GM10266 (cell line): ENCODE results near the gene TRIM28.

ENCODE experiments used
- DNase-seq: peaks from one replicate; pipeline ENCODE4 v3.0.0; 2012; ENCODE audit errors: extremely low spot score
- TF ChIP-seq, protein P1 (sequence below): IDR thresholded peaks from 2 replicates; pipeline ENCODE4 v1.5.1; 2012; ENCODE audit warnings: mild to moderate bottlenecking, low read depth; ENCODE audit not compliant: control insufficient read depth, insufficient read depth; ENCODE audit errors: missing control alignments

The TRIM28 gene

DNA sequence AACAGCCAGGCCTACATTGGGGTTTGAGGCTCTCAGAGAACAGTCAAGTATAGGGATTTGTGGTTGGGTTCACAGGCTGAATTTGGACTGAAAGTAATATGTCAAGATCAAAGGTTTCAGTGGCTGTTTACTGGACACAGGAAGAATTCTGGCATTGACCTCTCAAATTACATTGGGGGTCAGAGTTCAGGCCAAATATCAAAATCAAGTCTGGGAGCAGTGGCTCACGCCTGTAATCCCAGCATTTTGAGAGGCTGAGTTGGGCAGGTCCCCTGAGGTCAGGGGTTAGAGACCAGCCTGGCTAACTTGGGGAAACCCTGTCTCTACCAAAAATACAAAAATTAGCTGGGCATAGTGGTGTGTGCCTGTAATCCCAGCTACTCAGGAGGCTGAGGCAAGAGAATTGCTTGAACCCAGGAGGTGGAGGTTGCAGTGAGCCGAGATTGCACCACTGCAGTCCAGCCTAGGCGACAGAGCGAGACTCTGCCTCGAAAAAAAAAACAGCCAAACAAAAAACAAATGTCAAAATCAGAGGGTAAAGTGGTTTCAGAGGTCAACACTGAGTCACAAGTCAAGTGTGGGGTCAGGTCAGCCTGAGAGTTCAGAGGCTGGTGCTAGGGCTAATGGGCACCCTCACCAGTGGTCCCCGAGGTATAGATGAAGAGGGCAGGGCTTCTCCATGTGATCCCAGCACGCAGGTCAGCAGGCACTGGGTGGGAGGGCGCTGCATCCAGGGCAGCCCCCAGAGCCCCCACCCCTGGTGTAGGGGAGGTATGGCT, 33.6 kb upstream of the TRIM28 start:
- TF ChIP-seq, protein P1, sequence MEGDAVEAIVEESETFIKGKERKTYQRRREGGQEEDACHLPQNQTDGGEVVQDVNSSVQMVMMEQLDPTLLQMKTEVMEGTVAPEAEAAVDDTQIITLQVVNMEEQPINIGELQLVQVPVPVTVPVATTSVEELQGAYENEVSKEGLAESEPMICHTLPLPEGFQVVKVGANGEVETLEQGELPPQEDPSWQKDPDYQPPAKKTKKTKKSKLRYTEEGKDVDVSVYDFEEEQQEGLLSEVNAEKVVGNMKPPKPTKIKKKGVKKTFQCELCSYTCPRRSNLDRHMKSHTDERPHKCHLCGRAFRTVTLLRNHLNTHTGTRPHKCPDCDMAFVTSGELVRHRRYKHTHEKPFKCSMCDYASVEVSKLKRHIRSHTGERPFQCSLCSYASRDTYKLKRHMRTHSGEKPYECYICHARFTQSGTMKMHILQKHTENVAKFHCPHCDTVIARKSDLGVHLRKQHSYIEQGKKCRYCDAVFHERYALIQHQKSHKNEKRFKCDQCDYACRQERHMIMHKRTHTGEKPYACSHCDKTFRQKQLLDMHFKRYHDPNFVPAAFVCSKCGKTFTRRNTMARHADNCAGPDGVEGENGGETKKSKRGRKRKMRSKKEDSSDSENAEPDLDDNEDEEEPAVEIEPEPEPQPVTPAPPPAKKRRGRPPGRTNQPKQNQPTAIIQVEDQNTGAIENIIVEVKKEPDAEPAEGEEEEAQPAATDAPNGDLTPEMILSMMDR: no peak

DNA sequence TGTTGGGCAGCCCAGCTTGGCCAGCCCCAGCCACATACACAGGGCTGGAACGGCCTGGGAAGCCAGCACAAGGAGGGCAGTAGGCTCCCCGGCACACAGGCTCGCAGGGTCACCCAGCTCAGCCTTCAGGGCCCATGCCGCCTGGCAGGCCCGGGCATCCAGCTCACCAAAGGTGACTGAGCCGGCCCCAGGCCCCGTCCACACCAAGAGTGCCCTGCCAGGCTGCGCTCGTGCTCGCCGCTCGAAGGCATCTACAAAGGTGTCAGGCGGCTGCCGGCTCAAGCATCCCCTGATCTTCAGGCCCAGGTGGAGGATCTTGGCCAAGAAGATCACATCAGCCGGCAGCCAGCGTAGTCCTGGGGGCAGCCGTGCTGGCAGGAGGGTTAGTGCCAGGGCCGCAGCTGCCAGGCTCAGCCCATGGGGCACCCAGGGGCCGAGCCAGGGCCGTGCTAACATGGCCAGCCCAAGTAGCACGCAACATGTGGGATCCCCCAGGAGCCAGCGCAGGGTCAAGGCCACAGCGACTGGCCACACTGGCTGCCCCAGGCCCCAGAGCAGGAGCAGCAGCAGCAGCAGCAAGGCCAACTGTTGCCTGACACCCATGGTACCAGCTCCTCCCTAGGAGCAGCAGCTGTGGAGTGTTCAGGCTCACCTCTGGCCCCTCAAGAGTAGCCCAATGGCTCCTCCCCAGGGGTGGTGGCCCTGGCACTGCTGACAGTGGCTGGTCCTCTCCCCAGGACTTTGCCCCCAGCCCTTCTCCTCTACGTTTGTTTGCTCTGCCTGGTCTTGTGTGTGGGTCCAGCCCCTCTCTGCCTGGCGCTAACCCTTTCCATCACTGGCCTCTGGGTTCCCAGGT, 32.3 kb upstream of the TRIM28 start, which contains the start of gene SLC27A5:
Gene SLC27A5, minus strand, starts transcription at position 640 of the 856 bp plus-strand sequence. Its CDS starts 37 bp downstream, at position 603.
- DNase-seq: no peak
- TF ChIP-seq, protein P1: no peak

More for the DNA sequence above, 33.6 kb upstream of the TRIM28 start:
- no peak for DNase-seq

DNA sequence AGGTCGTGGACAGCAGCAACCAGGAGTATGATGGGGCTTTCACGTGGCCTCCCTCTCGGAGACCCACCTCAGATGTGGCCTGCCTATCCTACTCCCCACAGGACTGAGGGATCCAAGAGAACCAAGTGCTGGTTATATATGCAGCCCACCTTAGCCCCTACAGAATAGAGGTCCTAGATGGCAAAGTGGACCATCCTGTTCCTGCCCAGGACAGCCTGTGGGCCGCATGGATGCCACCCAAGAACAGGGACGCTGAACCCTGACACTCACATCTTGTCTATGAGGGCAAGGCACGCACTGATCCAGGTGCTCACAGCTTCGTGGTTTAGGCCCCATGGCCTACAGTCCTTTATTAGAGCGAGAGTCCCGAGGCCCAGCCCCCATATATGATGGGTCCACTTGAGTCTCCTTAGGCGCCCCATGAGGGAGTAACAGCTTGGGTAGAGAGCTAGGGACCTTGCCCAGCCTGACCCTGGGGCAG, 30.6 kb upstream of the TRIM28 start:
- no peak for DNase-seq
- TF ChIP-seq, protein P1: no peak

DNA sequence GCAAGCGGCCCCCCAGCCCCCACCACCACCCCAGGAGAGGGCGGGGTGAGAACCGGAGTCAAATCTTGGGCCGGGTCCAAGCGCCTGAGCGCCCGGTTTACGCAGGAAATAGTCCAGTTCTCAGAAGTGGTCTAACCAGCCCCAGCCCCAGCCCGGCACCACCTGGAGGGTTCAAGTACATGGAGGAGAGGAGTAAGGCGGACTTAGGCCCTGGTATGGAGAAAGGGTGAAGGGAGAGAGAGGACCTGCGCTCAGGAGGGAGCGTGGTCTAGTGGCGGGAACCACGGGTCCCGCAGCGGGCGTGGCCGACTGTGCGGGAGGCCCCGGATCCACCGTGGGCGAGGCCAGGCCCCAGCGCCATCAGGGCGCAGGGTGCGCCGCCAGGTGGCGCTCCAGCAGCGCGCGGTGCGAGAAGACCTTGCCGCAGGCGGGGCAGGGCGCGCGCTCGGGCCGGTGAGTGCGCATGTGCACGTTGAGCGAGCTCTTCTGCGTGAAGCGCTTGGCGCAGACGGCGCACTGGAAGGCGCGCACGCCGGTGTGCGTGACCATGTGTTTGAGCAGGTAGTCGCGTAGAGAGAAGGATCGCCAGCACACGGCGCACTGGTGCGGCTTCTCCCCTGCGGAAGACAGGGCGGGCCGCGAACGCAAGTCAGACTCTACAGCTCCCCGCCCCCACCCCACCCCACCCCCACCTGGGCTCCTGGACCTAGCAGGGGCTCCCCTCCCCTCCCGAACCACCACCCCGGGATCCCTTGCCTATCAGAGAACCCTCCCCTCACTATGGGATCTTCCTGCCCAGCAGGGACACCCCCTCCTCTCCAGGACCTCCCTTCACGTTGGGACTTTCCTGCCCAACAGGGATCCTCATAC, 29.9 kb upstream of the TRIM28 start:
- DNase-seq: peak; percentile 97
- TF ChIP-seq, protein P1: peak; percentile 98

DNA sequence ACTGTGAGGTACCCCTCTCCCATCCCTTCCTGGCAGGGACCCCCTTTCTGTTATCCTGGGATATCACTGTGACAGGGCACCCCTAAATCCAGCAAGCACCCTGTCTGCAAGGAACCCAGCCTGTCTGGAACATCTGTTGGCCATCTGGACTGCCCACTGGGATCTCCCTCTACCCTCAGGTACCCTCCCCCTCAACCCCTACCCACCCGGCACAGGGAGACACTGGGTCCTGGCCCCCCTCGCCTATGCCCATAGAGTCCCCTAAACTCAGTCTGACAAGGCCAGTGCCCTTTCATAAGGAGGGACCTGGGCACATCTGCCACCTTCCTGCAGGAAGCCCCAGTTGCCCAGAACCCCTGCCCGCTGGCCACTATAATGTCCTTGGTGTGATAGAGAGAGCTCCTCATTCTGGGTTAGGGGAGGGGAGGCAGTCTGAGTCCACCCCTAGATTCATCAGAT, 29.3 kb upstream of the TRIM28 start:
- no peak for DNase-seq

DNA sequence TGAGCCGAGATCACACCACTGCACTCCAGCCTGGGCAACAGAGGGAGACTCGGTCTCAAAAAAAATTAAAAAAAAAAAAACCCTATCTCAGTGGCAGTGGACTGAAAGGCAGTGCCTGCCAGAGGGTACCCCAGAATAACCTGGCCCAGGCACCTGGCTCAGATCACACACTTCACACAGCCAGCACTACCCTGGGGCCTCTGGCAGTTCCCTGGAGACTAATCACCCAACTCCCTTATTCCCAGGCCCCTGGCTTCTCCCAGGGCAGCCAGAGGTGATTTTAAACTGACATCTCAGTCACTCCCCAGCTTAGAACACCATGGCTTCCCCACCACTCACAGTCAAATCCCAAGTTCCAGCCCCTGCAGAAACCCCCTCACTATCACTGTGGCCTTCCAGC, 28.6 kb upstream of the TRIM28 start:
- TF ChIP-seq, protein P1: no peak
- DNase-seq: no peak

More for the DNA sequence above, 29.3 kb upstream of the TRIM28 start:
- TF ChIP-seq, protein P1: no peak
